B cell (primary cell): ENCODE results near the gene ZFYVE16.
"Not testable (repeated sequence)": the region's sequence is repeated elsewhere in the genome, so short reads cannot be mapped to it uniquely, and the experiment has no call there.

ENCODE experiments used
- EZH2 ChIP-seq: IDR thresholded peaks from 2 replicates; pipeline ENCODE4 v1.6.1; 2012; ENCODE audit warnings: borderline replicate concordance, low read depth, mild to moderate bottlenecking, moderate library complexity, low read length; ENCODE audit not compliant: insufficient read depth, poor library complexity, severe bottlenecking
- TF ChIP-seq, protein P1 (sequence below): fragments of 200-600 bp; IDR thresholded peaks from one replicate; pipeline ENCODE4 v1.8.0; 2022; ENCODE audit warnings: antibody characterized with exemption, mild to moderate bottlenecking

DNA sequence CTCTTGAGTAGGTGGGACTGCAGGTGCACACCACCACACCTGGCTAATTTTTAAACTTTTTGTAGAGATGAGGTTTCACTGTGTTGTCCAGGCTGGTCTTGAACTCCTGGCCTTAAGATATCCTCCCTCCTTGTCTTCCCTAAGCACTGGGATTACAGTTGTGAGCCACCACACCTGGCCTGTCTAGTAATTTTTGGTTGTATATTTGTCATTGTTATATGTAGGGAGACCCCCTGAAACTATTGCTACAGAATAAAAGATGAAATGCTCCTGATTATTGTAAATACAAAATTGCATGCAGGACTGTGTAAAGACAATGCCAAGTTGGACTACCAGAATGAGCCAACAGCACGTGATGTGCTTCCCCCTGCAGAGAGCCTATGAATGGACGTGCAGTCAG lies 62.8 kb downstream of the ZFYVE16 start:
- TF ChIP-seq, protein P1, sequence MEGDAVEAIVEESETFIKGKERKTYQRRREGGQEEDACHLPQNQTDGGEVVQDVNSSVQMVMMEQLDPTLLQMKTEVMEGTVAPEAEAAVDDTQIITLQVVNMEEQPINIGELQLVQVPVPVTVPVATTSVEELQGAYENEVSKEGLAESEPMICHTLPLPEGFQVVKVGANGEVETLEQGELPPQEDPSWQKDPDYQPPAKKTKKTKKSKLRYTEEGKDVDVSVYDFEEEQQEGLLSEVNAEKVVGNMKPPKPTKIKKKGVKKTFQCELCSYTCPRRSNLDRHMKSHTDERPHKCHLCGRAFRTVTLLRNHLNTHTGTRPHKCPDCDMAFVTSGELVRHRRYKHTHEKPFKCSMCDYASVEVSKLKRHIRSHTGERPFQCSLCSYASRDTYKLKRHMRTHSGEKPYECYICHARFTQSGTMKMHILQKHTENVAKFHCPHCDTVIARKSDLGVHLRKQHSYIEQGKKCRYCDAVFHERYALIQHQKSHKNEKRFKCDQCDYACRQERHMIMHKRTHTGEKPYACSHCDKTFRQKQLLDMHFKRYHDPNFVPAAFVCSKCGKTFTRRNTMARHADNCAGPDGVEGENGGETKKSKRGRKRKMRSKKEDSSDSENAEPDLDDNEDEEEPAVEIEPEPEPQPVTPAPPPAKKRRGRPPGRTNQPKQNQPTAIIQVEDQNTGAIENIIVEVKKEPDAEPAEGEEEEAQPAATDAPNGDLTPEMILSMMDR: not testable (repeated sequence)
- not testable (repeated sequence) for TF ChIP-seq EZH2
